Lower leg skin (tissue), 3 donors: Measurements from ENCODE around the gene SELENBP1.

Experiments used
- CTCF ChIP-seq, 3 donors: fragments of 450-650 bp; IDR thresholded peaks; one replicate each; pipeline ENCODE4 v1.5.1; 2016; ENCODE audit warnings: antibody characterized with exemption in 3 of 3, mild to moderate bottlenecking in 3 of 3, moderate library complexity in 2 of 3
- POLR2A ChIP-seq, 2 donors: fragments of 450-650 bp; IDR thresholded peaks; one replicate each; pipeline ENCODE4 v1.6.1; 2016 to 2017; ENCODE audit warnings: antibody characterized with exemption in 2 of 2, mild to moderate bottlenecking in 1 of 2, moderate library complexity in 1 of 2

DNA sequence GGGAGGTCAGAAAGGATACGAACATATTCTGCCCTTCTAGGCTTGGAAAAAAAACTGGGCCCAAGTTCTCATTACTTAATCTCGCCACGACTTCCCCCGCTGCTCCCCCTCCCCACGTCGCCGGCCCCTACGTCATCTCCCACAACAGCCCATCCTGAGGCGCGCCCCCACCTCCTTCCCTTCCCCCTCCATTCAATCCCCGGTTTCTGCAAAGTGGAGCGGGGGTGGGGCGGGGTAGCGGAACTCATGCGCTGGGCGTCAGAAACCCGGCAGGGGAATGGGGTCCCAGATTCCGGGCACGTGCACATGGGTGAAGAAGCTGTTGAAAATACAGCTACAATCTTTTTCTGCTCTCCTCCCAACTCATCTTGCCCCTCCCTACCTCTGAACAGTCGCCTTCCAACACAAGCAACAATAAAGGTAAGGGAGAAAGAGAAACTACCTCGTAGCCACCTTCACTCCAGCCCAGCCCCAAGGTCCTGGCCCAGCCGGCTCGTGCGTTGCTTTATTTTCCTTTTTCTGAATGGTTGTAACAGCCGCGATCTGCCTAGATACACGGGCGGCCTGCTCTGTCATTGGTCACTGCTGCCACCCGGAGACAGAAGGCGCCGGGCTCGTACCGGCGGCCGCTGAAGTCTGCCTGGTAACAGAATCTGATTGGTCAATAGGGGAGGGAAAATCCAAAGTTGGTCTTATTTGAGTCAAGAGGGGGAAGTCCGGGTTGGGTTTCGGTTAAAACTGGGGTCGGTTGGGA is 25.6 kb downstream of the SELENBP1 start, which contains the start of gene RFX5:
- TF ChIP-seq CTCF (IDR thresholded peaks at IDR 0.05) (no peak), POLR2A (IDR thresholded peaks at IDR 0.05) (no peak)
